HEK293 (cell line): ENCODE measurements around the gene TNXB.

ENCODE experiments used
- ATF2 ChIP-seq: fragments of 450-650 bp; formaldehyde crosslinking; IDR thresholded peaks from 2 replicates; pipeline ENCODE4 v1.5.1; 2016; ENCODE audit warnings: missing biosample characterization, missing genetic modification characterization, low read depth
- HOXC10 ChIP-seq: sonication (generic); formaldehyde crosslinking; IDR thresholded peaks from 2 replicates; pipeline ENCODE4 v1.8.1; 2023; ENCODE audit warnings: mild to moderate bottlenecking, missing genetic modification reagents
- KLF1 ChIP-seq: fragments of 450-650 bp; formaldehyde crosslinking; IDR thresholded peaks from 2 replicates; pipeline ENCODE4 v1.5.1; 2016; ENCODE audit warnings: missing biosample characterization, missing genetic modification characterization
- KLF7 ChIP-seq: fragments of 450-650 bp; formaldehyde crosslinking; IDR thresholded peaks from 2 replicates; pipeline ENCODE4 v1.5.1; 2016; ENCODE audit warnings: missing biosample characterization, missing genetic modification characterization, borderline replicate concordance
- KLF8 ChIP-seq: fragments of 450-650 bp; formaldehyde crosslinking; IDR thresholded peaks from 2 replicates; pipeline ENCODE4 v1.5.1; 2016; ENCODE audit warnings: missing biosample characterization, missing genetic modification characterization
- PRDM6 ChIP-seq: fragments of 450-650 bp; formaldehyde crosslinking; IDR thresholded peaks from 2 replicates; pipeline ENCODE4 v1.5.1; 2017; ENCODE audit warnings: missing biosample characterization, missing genetic modification characterization
- REPIN1 ChIP-seq: fragments of 450-650 bp; formaldehyde crosslinking; IDR thresholded peaks from 2 replicates; pipeline ENCODE4 v1.5.1; 2017; ENCODE audit warnings: missing biosample characterization, missing genetic modification characterization, low read depth
- SETDB1 ChIP-seq: IDR thresholded peaks from one replicate; pipeline ENCODE4 v1.6.1; 2017; ENCODE audit warnings: mild to moderate bottlenecking, low read length, moderate library complexity, mixed read lengths; ENCODE audit not compliant: insufficient read length
- SP3 ChIP-seq: fragments of 450-650 bp; formaldehyde crosslinking; IDR thresholded peaks from 2 replicates; pipeline ENCODE4 v1.5.1; 2016; ENCODE audit warnings: missing biosample characterization, missing genetic modification characterization
- TCF7L2 ChIP-seq: IDR thresholded peaks from 2 replicates; pipeline ENCODE4 v1.6.1; 2011; ENCODE audit warnings: low read depth, mild to moderate bottlenecking, inconsistent platforms, low read length, moderate library complexity, borderline replicate concordance
- ZBTB11 ChIP-seq: fragments of 450-650 bp; formaldehyde crosslinking; conservative IDR thresholded peaks from 2 replicates; pipeline ENCODE4 v1.5.1; 2016; ENCODE audit warnings: low read depth, missing biosample characterization, missing genetic modification characterization
- ZBTB7A ChIP-seq: fragments of 450-650 bp; formaldehyde crosslinking; IDR thresholded peaks from 2 replicates; pipeline ENCODE4 v1.5.1; 2016; ENCODE audit warnings: low read depth, missing biosample characterization, missing genetic modification characterization
- ZFHX2 ChIP-seq: fragments of 450-650 bp; formaldehyde crosslinking; conservative IDR thresholded peaks from 2 replicates; pipeline ENCODE4 v1.5.1; 2016; ENCODE audit warnings: missing biosample characterization, missing genetic modification characterization
- ZFP69B ChIP-seq: fragments of 450-650 bp; formaldehyde crosslinking; IDR thresholded peaks from 2 replicates; pipeline ENCODE4 v1.5.1; 2016; ENCODE audit warnings: missing biosample characterization, missing genetic modification characterization
- ZIC2 ChIP-seq: fragments of 450-650 bp; formaldehyde crosslinking; IDR thresholded peaks from 2 replicates; pipeline ENCODE4 v1.5.1; 2016; ENCODE audit warnings: missing biosample characterization, missing genetic modification characterization
- ZNF148 ChIP-seq: fragments of 450-650 bp; formaldehyde crosslinking; IDR thresholded peaks from 2 replicates; pipeline ENCODE4 v1.5.0; 2017; ENCODE audit warnings: missing biosample characterization, missing genetic modification characterization, borderline replicate concordance
- ZNF221 ChIP-seq: fragments of 450-650 bp; formaldehyde crosslinking; IDR thresholded peaks from 2 replicates; pipeline ENCODE4 v1.5.1; 2017; ENCODE audit warnings: missing biosample characterization, missing genetic modification characterization, borderline replicate concordance
- ZNF23 ChIP-seq: fragments of 450-650 bp; formaldehyde crosslinking; IDR thresholded peaks from 2 replicates; pipeline ENCODE4 v1.5.1; 2016; ENCODE audit warnings: missing biosample characterization, missing genetic modification characterization, borderline replicate concordance
- ZNF239 ChIP-seq: fragments of 450-650 bp; formaldehyde crosslinking; IDR thresholded peaks from 2 replicates; pipeline ENCODE4 v1.5.1; 2016; ENCODE audit warnings: missing biosample characterization, missing genetic modification characterization
- ZNF292 ChIP-seq: fragments of 450-650 bp; formaldehyde crosslinking; IDR thresholded peaks from 2 replicates; pipeline ENCODE4 v1.5.1; 2016; ENCODE audit warnings: low read depth, missing biosample characterization, missing genetic modification characterization, borderline replicate concordance
- ZNF398 ChIP-seq: fragments of 450-650 bp; formaldehyde crosslinking; IDR thresholded peaks from 2 replicates; pipeline ENCODE4 v1.5.1; 2017; ENCODE audit warnings: missing biosample characterization, missing genetic modification characterization
- ZNF510 ChIP-seq: fragments of 450-650 bp; formaldehyde crosslinking; IDR thresholded peaks from 2 replicates; pipeline ENCODE4 v1.5.1; 2018; ENCODE audit warnings: mild to moderate bottlenecking, missing genetic modification characterization, missing biosample characterization; ENCODE audit not compliant: insufficient replicate concordance
- ZNF529 ChIP-seq: fragments of 450-650 bp; formaldehyde crosslinking; IDR thresholded peaks from 2 replicates; pipeline ENCODE4 v1.5.1; 2017; ENCODE audit warnings: missing genetic modification characterization, missing biosample characterization; ENCODE audit not compliant: insufficient replicate concordance
- ZNF561 ChIP-seq: fragments of 450-650 bp; IDR thresholded peaks from 2 replicates; pipeline ENCODE4 v1.5.1; 2018; ENCODE audit warnings: missing biosample characterization, missing genetic modification characterization, borderline replicate concordance
- ZNF596 ChIP-seq: fragments of 450-650 bp; IDR thresholded peaks from 2 replicates; pipeline ENCODE4 v1.5.0; 2018; ENCODE audit warnings: missing biosample characterization, mild to moderate bottlenecking, missing genetic modification characterization, moderate library complexity
- ZNF600 ChIP-seq: fragments of 450-650 bp; formaldehyde crosslinking; IDR thresholded peaks from 2 replicates; pipeline ENCODE4 v1.5.1; 2016; ENCODE audit warnings: missing biosample characterization, missing genetic modification characterization
- ZNF610 ChIP-seq: fragments of 450-650 bp; formaldehyde crosslinking; IDR thresholded peaks from 2 replicates; pipeline ENCODE4 v1.5.1; 2016; ENCODE audit warnings: missing biosample characterization, missing genetic modification characterization, borderline replicate concordance
- ZNF623 ChIP-seq: fragments of 450-650 bp; formaldehyde crosslinking; IDR thresholded peaks from 2 replicates; pipeline ENCODE4 v1.5.1; 2016; ENCODE audit warnings: missing biosample characterization, missing genetic modification characterization
- ZNF658 ChIP-seq: fragments of 450-650 bp; formaldehyde crosslinking; IDR thresholded peaks from 2 replicates; pipeline ENCODE4; 2016; ENCODE audit warnings: missing biosample characterization, missing genetic modification characterization
- ZNF785 ChIP-seq: fragments of 450-650 bp; formaldehyde crosslinking; IDR thresholded peaks from 2 replicates; pipeline ENCODE4 v1.5.1; 2016; ENCODE audit warnings: missing biosample characterization, missing genetic modification characterization
- ZSCAN16 ChIP-seq: fragments of 450-650 bp; formaldehyde crosslinking; IDR thresholded peaks from 2 replicates; pipeline ENCODE4 v1.5.1; 2016; ENCODE audit warnings: missing biosample characterization, missing genetic modification characterization

TNXB gene

GRCh38 chr6:32108094-32108627, 977 bp downstream of the TNXB start (continued):
- TF ChIP-seq ZNF398 (tag by site-specific recombination) (peak; percentile 46), REPIN1 (tag by site-specific recombination) (no peak), ZSCAN16 (peak; percentile 91), ZBTB7A (no peak), ZFP69B (tag by site-specific recombination) (no peak), ZNF658 (no peak), ZNF561 (tag by site-specific recombination) (no peak), PRDM6 (tag by site-specific recombination) (no peak), ZNF596 (tag by site-specific recombination) (no peak), ZNF610 (tag by site-specific recombination) (no peak), ZNF510 (tag by site-specific recombination) (no peak), ZNF785 (tag by site-specific recombination) (no peak), TCF7L2 (no peak), ZNF292 (tag by site-specific recombination) (no peak), ZNF23 (tag by site-specific recombination) (no peak), ZIC2 (tag by site-specific recombination) (peak; percentile 36; the same call in 1 of the 2 replicates), KLF8 (tag by site-specific recombination) (no peak), ZNF221 (tag by site-specific recombination) (no peak), ZNF148 (tag by site-specific recombination) (no peak), HOXC10 (CRISPR knock-in tag) (no peak), ZFHX2 (tag by site-specific recombination) (0 out of 2 replicates have a peak, but pooled peaks have one; percentile 14), ZNF239 (tag by site-specific recombination) (no peak), ATF2 (no peak), ZNF600 (tag by site-specific recombination) (no peak), KLF1 (tag by site-specific recombination) (peak; percentile 87), ZNF623 (tag by site-specific recombination) (no peak), SP3 (tag by site-specific recombination) (no peak), SETDB1 (no peak), KLF7 (tag by site-specific recombination) (no peak), ZBTB11 (tag by site-specific recombination) (no peak), ZNF529 (tag by site-specific recombination) (no peak)
